ENCODE data around the gene GUCA2B.

Gene GUCA2B

DNA sequence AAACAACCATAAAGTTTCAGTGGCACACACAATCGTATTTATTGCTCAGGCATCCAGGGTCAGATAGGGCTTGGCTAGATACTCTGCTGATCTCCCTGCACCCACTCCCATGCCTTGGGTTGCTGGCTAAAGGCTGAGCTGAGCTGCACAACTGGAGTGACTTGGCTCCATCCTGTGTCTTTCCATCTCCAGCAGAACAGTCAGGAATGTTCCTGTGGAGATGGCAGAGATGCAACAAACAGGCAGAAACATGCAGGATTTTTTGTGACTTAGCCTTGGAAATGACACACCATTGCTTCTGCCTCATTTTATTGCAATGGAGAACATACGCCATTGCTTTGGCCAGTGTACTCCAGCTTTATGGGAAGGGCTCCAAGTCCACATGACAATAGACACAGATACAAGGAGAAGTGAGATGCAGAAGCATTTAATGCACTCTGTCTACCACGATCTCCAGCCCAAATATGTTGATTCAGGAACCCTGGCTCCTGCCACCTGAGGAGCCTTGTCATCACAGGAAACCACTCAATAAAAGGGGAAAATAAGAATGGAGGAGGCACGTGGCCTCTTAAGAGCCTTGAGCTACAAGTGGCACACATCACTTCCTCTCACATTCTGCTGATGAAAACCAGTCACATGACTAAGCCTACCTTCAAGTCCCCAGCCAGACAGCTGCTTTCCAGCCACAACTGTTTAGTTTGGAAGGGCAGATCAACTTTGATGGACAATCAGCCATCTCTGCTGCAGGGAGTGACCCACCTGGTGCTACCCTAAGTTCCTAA, 10.1 kb upstream of the GUCA2B start:
- Histone ChIP-seq H3K27me3 (ENCODE audit: control insufficient read depth, insufficient read depth, low read length) (peaks cover 14% of the 10 kb centered on the region), H3K4me3 (ENCODE audit: low read depth, low read length) (no peak overlapping the region), H3K4me1 (ENCODE audit: control insufficient read depth, insufficient read depth, low read length) (no peaks in the 10 kb centered on the region), H3K9ac (ENCODE audit: low read length) (no peak overlapping the region), H3K9me3 (ENCODE audit: control insufficient read depth, insufficient read depth, low read depth, low read length) (0 out of 2 replicates have a peak, but pooled peaks cover 2% of the 10 kb centered on the region), H3K27ac (ENCODE audit: low read depth, low read length) (no peak overlapping the region), H3K36me3 (ENCODE audit: control insufficient read depth, insufficient read depth, low read length) (no peaks in the 10 kb centered on the region)

GRCh38 chr1:42143896-42144710, 9.1 kb upstream of the GUCA2B start:
- Histone ChIP-seq H3K9ac (ENCODE audit: low read length) (no peak overlapping the region), H3K4me3 (ENCODE audit: low read depth, low read length) (no peak overlapping the region), H3K36me3 (ENCODE audit: control insufficient read depth, insufficient read depth, low read length) (no peaks in the 10 kb centered on the region), H3K4me1 (ENCODE audit: control insufficient read depth, insufficient read depth, low read length) (no peaks in the 10 kb centered on the region), H3K27me3 (ENCODE audit: control insufficient read depth, insufficient read depth, low read length) (peaks cover 14% of the 10 kb centered on the region), H3K9me3 (ENCODE audit: control insufficient read depth, insufficient read depth, low read depth, low read length) (no peaks in the 10 kb centered on the region), H3K27ac (ENCODE audit: low read depth, low read length) (no peak overlapping the region)

DNA sequence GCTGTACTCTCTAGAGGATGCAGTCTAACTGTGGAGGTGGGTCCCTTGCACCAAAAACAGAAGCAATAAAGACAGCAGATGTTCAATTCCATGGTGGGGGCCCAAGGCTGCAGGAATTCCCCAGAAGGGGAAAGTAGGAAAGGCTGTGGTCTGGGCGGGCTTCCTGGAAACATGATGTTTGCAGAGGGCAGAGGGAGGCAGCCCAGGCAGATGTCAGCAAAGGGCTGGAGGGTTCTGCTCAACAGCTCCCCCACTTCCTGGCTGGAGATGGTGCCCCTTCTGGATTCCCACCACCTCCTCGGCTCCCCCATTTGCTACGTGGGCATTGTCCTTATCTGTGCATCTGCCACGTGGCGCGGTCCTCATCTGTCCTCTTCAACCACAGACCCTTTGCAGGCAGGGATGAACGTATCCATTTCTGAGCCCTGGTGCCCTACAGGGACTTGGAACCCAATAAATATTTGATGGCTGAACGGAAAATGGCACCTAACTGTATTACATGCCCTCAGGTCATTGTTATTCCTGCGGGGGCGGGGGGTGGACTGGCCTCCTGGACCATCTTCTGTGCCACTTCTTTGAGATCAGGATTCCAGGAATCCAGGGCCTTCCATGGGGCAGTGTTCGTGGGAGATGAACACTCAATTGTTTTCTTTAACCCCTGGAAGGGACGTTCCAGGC, 8.4 kb upstream of the GUCA2B start:
- no peak overlapping the region for H3K9ac ChIP-seq (ENCODE audit: low read length)
- no peaks in the 10 kb centered on the region for H3K9me3 ChIP-seq (ENCODE audit: control insufficient read depth, insufficient read depth, low read depth, low read length)
- peaks cover 14% of the 10 kb centered on the region for H3K27me3 ChIP-seq (ENCODE audit: control insufficient read depth, insufficient read depth, low read length)

DNA sequence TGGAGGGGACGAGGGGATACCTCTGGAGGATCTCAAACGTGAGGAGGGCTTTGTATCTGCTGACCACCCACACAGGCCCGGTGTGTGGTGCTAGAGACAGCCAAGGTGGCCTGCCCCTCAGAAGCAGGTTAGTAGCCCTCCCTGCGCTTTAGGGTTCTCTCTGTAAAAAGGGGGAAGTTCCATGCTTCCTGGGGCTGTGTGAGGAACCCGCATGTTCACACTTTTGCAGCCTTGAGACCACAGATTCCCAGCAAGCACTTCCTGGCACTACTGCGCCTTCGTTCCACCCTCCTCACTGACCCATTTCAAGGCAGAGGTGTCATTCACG, 7.9 kb upstream of the GUCA2B start:
- peaks cover 15% of the 10 kb centered on the region for H3K27me3 ChIP-seq (ENCODE audit: control insufficient read depth, insufficient read depth, low read length)
- no peaks in the 10 kb centered on the region for H3K36me3 ChIP-seq (ENCODE audit: control insufficient read depth, insufficient read depth, low read length)
- H3K4me3 ChIP-seq (ENCODE audit: low read depth, low read length) = no peak overlapping the region
- no peaks in the 10 kb centered on the region for H3K4me1 ChIP-seq (ENCODE audit: control insufficient read depth, insufficient read depth, low read length)
- no peaks in the 10 kb centered on the region for H3K9me3 ChIP-seq (ENCODE audit: control insufficient read depth, insufficient read depth, low read depth, low read length)
- no peak overlapping the region for H3K27ac ChIP-seq (ENCODE audit: low read depth, low read length)
- H3K9ac ChIP-seq (ENCODE audit: low read length) = no peak overlapping the region

More for the DNA sequence above, 8.4 kb upstream of the GUCA2B start:
- Histone ChIP-seq H3K36me3 (ENCODE audit: control insufficient read depth, insufficient read depth, low read length) (no peaks in the 10 kb centered on the region), H3K4me1 (ENCODE audit: control insufficient read depth, insufficient read depth, low read length) (no peaks in the 10 kb centered on the region), H3K27ac (ENCODE audit: low read depth, low read length) (no peak overlapping the region), H3K4me3 (ENCODE audit: low read depth, low read length) (no peak overlapping the region)

GRCh38 chr1:42145764-42146625, 7.2 kb upstream of the GUCA2B start:
- Histone ChIP-seq H3K36me3 (ENCODE audit: control insufficient read depth, insufficient read depth, low read length) (no peaks in the 10 kb centered on the region), H3K27me3 (ENCODE audit: control insufficient read depth, insufficient read depth, low read length) (peaks cover 20% of the 10 kb centered on the region), H3K9me3 (ENCODE audit: control insufficient read depth, insufficient read depth, low read depth, low read length) (no peaks in the 10 kb centered on the region), H3K4me3 (ENCODE audit: low read depth, low read length) (no peak overlapping the region), H3K9ac (ENCODE audit: low read length) (no peak overlapping the region), H3K27ac (ENCODE audit: low read depth, low read length) (no peak overlapping the region), H3K4me1 (ENCODE audit: control insufficient read depth, insufficient read depth, low read length) (no peaks in the 10 kb centered on the region)

DNA sequence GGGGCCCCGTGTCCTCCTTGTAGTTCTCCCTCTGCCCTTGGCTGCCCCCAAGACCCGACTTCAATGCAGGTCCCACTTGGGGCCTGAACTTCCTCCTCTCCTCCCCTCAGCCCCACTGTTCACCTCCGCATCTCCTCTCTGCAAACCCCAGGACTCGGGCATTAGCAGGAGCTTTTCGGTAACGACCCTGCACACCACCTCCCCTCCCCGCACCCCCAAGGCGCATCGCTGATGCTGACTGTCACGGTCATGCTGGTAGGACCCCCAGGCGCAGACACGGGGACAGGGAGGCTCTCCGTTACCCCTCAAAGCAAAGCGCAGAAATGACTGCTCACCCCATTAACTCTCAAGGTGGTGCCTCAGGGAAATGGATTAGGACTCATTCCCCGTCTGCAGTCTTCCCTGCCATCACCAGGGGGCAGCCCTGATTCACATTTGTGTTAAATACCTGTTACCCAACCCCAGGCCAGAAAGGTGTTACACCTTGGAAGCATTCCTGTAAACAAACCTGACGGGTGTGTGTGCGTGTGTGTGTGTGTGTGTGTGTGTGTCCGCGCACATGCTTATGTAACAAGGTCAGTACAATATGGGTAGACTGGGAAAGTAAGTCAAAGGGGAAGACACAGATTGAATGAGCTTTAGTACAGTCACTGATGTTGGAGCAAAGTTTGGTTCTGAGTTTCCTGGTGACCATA, 6.4 kb upstream of the GUCA2B start:
- Histone ChIP-seq H3K36me3 (ENCODE audit: control insufficient read depth, insufficient read depth, low read length) (no peaks in the 10 kb centered on the region), H3K4me1 (ENCODE audit: control insufficient read depth, insufficient read depth, low read length) (no peaks in the 10 kb centered on the region), H3K27me3 (ENCODE audit: control insufficient read depth, insufficient read depth, low read length) (peaks cover 20% of the 10 kb centered on the region), H3K9me3 (ENCODE audit: control insufficient read depth, insufficient read depth, low read depth, low read length) (no peaks in the 10 kb centered on the region), H3K9ac (ENCODE audit: low read length) (no peak overlapping the region), H3K27ac (ENCODE audit: low read depth, low read length) (no peak overlapping the region), H3K4me3 (ENCODE audit: low read depth, low read length) (no peak overlapping the region)

DNA sequence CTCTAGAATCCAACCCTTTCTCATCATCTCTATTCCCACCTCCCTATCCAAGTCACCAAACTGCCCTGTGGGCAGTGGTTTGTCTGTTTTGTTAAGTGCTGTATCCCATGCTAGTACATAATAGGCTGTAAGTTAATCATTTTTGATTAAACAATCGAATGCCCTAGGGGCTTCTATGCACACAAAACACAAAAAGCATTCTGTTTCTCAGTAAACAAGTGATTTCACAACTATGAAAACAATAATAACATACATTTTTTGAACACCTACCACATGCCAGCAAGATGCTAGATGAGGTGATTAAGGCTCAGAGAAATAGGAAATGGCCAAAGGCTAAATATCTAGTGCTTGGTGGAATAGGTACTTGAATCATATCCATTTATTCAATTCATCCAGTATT, 5.0 kb upstream of the GUCA2B start:
- Histone ChIP-seq H3K27ac (ENCODE audit: low read depth, low read length) (no peak overlapping the region), H3K9me3 (ENCODE audit: control insufficient read depth, insufficient read depth, low read depth, low read length) (no peaks in the 10 kb centered on the region), H3K9ac (ENCODE audit: low read length) (no peak overlapping the region), H3K4me1 (ENCODE audit: control insufficient read depth, insufficient read depth, low read length) (no peaks in the 10 kb centered on the region), H3K4me3 (ENCODE audit: low read depth, low read length) (no peak overlapping the region), H3K36me3 (ENCODE audit: control insufficient read depth, insufficient read depth, low read length) (no peaks in the 10 kb centered on the region), H3K27me3 (ENCODE audit: control insufficient read depth, insufficient read depth, low read length) (peaks cover 19% of the 10 kb centered on the region)

DNA sequence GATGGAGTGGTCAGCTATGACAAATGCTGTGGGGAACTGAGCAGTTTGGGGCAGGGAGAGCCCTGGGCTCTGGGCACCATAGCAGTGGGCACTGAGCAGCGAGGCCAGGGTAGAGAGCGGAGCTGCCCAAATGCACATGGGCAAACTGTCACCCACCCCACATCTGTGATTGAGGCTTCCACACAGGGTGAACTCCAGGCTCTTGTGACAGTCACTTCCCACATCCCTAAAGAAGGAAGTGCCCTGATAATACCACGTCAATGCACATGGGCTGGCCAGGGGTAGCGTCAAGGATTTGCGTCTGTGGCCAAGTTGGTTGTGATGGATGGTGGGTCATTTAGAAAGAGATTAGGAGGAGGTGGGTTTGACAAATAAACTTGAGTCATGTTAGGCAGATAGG, 2.6 kb upstream of the GUCA2B start:
- Histone ChIP-seq H3K9me3 (ENCODE audit: control insufficient read depth, insufficient read depth, low read depth, low read length) (no peaks in the 10 kb centered on the region), H3K4me3 (ENCODE audit: low read depth, low read length) (no peak overlapping the region), H3K36me3 (ENCODE audit: control insufficient read depth, insufficient read depth, low read length) (no peaks in the 10 kb centered on the region), H3K27ac (ENCODE audit: low read depth, low read length) (no peak overlapping the region), H3K4me1 (ENCODE audit: control insufficient read depth, insufficient read depth, low read length) (no peaks in the 10 kb centered on the region), H3K27me3 (ENCODE audit: control insufficient read depth, insufficient read depth, low read length) (peaks cover 11% of the 10 kb centered on the region; the same call in 1 of the 2 replicates), H3K9ac (ENCODE audit: low read length) (no peak overlapping the region)

GRCh38 chr1:42152119-42152518, 1.1 kb upstream of the GUCA2B start:
- no peaks in the 10 kb centered on the region for H3K9me3 ChIP-seq (ENCODE audit: control insufficient read depth, insufficient read depth, low read depth, low read length)
- H3K9ac ChIP-seq (ENCODE audit: low read length) = no peak overlapping the region
- no peaks in the 10 kb centered on the region for H3K36me3 ChIP-seq (ENCODE audit: control insufficient read depth, insufficient read depth, low read length)
- no peak overlapping the region for H3K27ac ChIP-seq (ENCODE audit: low read depth, low read length)
- no peak overlapping the region for H3K4me3 ChIP-seq (ENCODE audit: low read depth, low read length)
- no peaks in the 10 kb centered on the region for H3K4me1 ChIP-seq (ENCODE audit: control insufficient read depth, insufficient read depth, low read length)
- H3K27me3 ChIP-seq (ENCODE audit: control insufficient read depth, insufficient read depth, low read length) = peaks cover 11% of the 10 kb centered on the region; the same call in 1 of the 2 replicates

- H3K36me3 ChIP-seq (ENCODE audit: control insufficient read depth, insufficient read depth, low read length) = no peaks in the 10 kb centered on the region
- no peak overlapping the region for H3K27ac ChIP-seq (ENCODE audit: low read depth, low read length)
- H3K27me3 ChIP-seq (ENCODE audit: control insufficient read depth, insufficient read depth, low read length) = peaks cover 6% of the 10 kb centered on the region; the same call in 1 of the 2 replicates
- H3K9ac ChIP-seq (ENCODE audit: low read length) = no peak overlapping the region
- no peak overlapping the region for H3K4me3 ChIP-seq (ENCODE audit: low read depth, low read length)
- no peaks in the 10 kb centered on the region for H3K9me3 ChIP-seq (ENCODE audit: control insufficient read depth, insufficient read depth, low read depth, low read length)
- no peaks in the 10 kb centered on the region for H3K4me1 ChIP-seq (ENCODE audit: control insufficient read depth, insufficient read depth, low read length)
These were observed 414 bp downstream of the GUCA2B start for GRCh38 chr1:42153624-42154023.
